ENCODE data around the gene SP6.

SP6 gene

GRCh38 chr17:47821424-47822391 is 29.3 kb downstream of the SP6 start, which contains the start of gene OSBPL7:
OSBPL7 (minus strand) TSS chr17:47821794; CDS start chr17:47820278, 1,516 bp downstream.
- Histone ChIP-seq H2AFZ (ENCODE audit: low read depth, low read length) (peak within 1 kb of the TSS; percentile 76), H3K79me2 (ENCODE audit: low read length) (no peaks in the 10 kb centered on the region), H3K27ac (ENCODE audit: low read length) (no peak within 1 kb of the TSS), H3K4me1 (ENCODE audit: low read length) (peaks cover 18% of the 10 kb centered on the region), H3K9me3 (ENCODE audit: insufficient read depth, low read length) (no peaks in the 10 kb centered on the region), H3K9ac (ENCODE audit: low read length) (peak within 1 kb of the TSS; percentile 72), H4K20me1 (ENCODE audit: insufficient read depth, low read length) (no peaks in the 10 kb centered on the region), H3K36me3 (replicated peaks; ENCODE audit: low read depth, low read length) (peaks cover 12% of the 10 kb centered on the region), H3K27me3 (ENCODE audit: low read depth, low read length) (no peaks in the 10 kb centered on the region), H3K4me2 (ENCODE audit: low read length) (peak within 1 kb of the TSS; percentile 85), H3K4me3 (ENCODE audit: low read length) (peak within 1 kb of the TSS; percentile 97)
- TF ChIP-seq CTCF (IDR thresholded peaks at IDR 0.05; ENCODE audit: low read depth, low read length): peak; percentile 61
- no peak for TF ChIP-seq EZH2phosphoT487 (IDR thresholded peaks at IDR 0.05; ENCODE audit: low read depth)

DNA sequence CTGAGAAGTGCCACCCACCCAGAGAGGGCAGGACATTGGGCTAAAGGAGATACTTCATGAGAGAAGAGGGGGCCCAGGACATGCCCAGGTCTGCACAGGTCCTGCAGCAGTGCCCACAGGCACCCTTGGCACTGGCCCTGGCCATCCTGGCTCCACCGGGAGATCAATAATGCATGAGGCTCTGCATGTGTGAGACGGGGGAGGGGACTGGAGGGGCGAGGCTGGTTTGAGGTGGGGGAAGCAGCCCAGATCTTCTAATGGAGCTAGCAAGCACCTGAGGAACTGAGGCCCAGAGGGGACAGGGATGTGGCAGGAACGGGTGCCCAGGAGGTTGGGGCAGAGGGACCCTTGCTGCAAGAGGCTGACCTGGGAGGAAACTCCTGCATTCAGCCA is 29.9 kb downstream of the SP6 start:
- Histone ChIP-seq H3K27ac (ENCODE audit: low read length) (no peak overlapping the region), H3K36me3 (replicated peaks; ENCODE audit: low read depth, low read length) (peaks cover 9% of the 10 kb centered on the region), H4K20me1 (ENCODE audit: insufficient read depth, low read length) (no peaks in the 10 kb centered on the region), H3K79me2 (ENCODE audit: low read length) (no peaks in the 10 kb centered on the region), H3K4me3 (ENCODE audit: low read length) (peak overlapping the region; percentile 97), H2AFZ (ENCODE audit: low read depth, low read length) (no peak overlapping the region), H3K4me2 (ENCODE audit: low read length) (peak overlapping the region; percentile 85), H3K27me3 (ENCODE audit: low read depth, low read length) (no peaks in the 10 kb centered on the region), H3K4me1 (ENCODE audit: low read length) (peaks cover 18% of the 10 kb centered on the region), H3K9me3 (ENCODE audit: insufficient read depth, low read length) (no peaks in the 10 kb centered on the region), H3K9ac (ENCODE audit: low read length) (peak overlapping the region; percentile 72)
- TF ChIP-seq EZH2phosphoT487 (IDR thresholded peaks at IDR 0.05; ENCODE audit: low read depth): no peak
- TF ChIP-seq CTCF (IDR thresholded peaks at IDR 0.05; ENCODE audit: low read depth, low read length): no peak

DNA sequence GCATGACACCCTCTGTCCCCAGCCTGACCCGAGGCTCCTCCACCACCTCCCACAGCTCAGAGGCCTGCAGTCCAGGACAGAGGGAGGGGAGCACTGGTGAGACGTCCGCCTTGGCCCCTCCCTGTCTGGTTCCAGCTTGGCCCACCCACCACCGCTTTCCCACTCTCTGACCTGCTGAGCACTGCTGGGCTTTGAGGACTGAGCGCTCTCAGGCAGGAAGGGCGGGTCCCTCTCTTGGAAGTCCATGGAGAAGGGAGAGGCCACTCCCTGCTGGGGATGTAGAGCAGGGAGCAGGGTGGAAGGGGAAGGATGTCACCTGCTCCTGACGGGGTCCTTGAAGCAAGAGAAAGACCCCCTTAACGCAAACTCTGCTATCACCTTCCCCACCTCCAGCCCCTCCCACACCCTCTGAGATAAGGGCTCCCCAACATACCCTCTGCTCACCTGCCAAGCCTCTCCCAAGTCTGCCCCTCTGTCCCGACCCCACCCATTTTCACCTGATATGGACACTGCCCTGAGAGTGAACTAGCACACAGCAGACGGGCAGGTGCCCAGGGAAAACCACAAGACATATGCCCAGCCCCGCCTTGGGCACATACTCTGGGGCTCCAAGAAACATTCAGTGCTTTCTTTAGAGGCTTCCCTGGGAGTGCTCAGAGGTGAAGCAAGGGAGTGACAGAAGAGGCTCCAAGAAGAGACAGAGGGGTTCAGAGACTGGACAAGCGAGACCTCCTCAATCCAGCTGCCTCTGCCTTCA is 30.8 kb downstream of the SP6 start:
- no peaks in the 10 kb centered on the region for H4K20me1 ChIP-seq (ENCODE audit: insufficient read depth, low read length)
- H3K4me2 ChIP-seq (ENCODE audit: low read length): peak overlapping the region; percentile 85
- H3K27ac ChIP-seq (ENCODE audit: low read length): no peak overlapping the region
- no peak overlapping the region for H3K9ac ChIP-seq (ENCODE audit: low read length)
- no peaks in the 10 kb centered on the region for H3K9me3 ChIP-seq (ENCODE audit: insufficient read depth, low read length)
- peaks cover 6% of the 10 kb centered on the region for H3K36me3 ChIP-seq (replicated peaks; ENCODE audit: low read depth, low read length)
- H3K4me1 ChIP-seq (ENCODE audit: low read length): peaks cover 18% of the 10 kb centered on the region
- no peak overlapping the region for H2AFZ ChIP-seq (ENCODE audit: low read depth, low read length)
- H3K79me2 ChIP-seq (ENCODE audit: low read length): no peaks in the 10 kb centered on the region
- H3K27me3 ChIP-seq (ENCODE audit: low read depth, low read length): no peaks in the 10 kb centered on the region
- TF ChIP-seq CTCF (IDR thresholded peaks at IDR 0.05; ENCODE audit: low read depth, low read length): no peak
- H3K4me3 ChIP-seq (ENCODE audit: low read length): peak overlapping the region; percentile 97; the same call in 1 of the 2 replicates

GRCh38 chr17:47819475-47819874 is 31.5 kb downstream of the SP6 start:
- H3K79me2 ChIP-seq (ENCODE audit: low read length): no peaks in the 10 kb centered on the region
- H3K9ac ChIP-seq (ENCODE audit: low read length): no peak overlapping the region
- H3K9me3 ChIP-seq (ENCODE audit: insufficient read depth, low read length): no peaks in the 10 kb centered on the region
- no peak overlapping the region for H3K27ac ChIP-seq (ENCODE audit: low read length)
- H3K4me3 ChIP-seq (ENCODE audit: low read length): no peak overlapping the region
- H3K36me3 ChIP-seq (replicated peaks; ENCODE audit: low read depth, low read length): peaks cover 6% of the 10 kb centered on the region
- no peak overlapping the region for H3K4me2 ChIP-seq (ENCODE audit: low read length)
- H3K4me1 ChIP-seq (ENCODE audit: low read length): peaks cover 18% of the 10 kb centered on the region
- H2AFZ ChIP-seq (ENCODE audit: low read depth, low read length): no peak overlapping the region
- no peaks in the 10 kb centered on the region for H3K27me3 ChIP-seq (ENCODE audit: low read depth, low read length)
- no peaks in the 10 kb centered on the region for H4K20me1 ChIP-seq (ENCODE audit: insufficient read depth, low read length)
- TF ChIP-seq EZH2phosphoT487 (IDR thresholded peaks at IDR 0.05; ENCODE audit: low read depth) (no peak), CTCF (IDR thresholded peaks at IDR 0.05; ENCODE audit: low read depth, low read length) (no peak)

All from OCI-LY3 (cell line).